MM.1S (cell line): Measurements from ENCODE around the gene CCDC182.

Experiments used
- DNase-seq: peaks from one replicate; pipeline ENCODE4 v3.0.0-alpha.2; 2015
- H2AFZ ChIP-seq: fragments of 300-600 bp; sonication (generic); 2 replicates; pipeline ENCODE4 v1.6.0; 2016; ENCODE audit warnings: antibody characterized with exemption, low read length
- H3F3A ChIP-seq: fragments of 300-600 bp; sonication (generic); 2 replicates; pipeline ENCODE4 v1.6.1; 2016; ENCODE audit warnings: mild to moderate bottlenecking, antibody characterized with exemption, low read length, moderate library complexity, mixed read lengths; ENCODE audit not compliant: insufficient read depth
- H3K27ac ChIP-seq: fragments of 300-600 bp; sonication (generic); 2 replicates; pipeline ENCODE4 v1.5.1; 2016; ENCODE audit warnings: mild to moderate bottlenecking, low read length
- H3K27me3 ChIP-seq: fragments of 300-600 bp; sonication (generic); replicated peaks from 2 replicates; pipeline ENCODE4 v1.6.0; 2016; ENCODE audit warnings: low read length; ENCODE audit not compliant: insufficient read depth
- H3K36me3 ChIP-seq: fragments of 300-600 bp; sonication (generic); replicated peaks from 2 replicates; pipeline ENCODE4 v1.6.1; 2016; ENCODE audit warnings: mild to moderate bottlenecking, low read length, mixed read lengths; ENCODE audit not compliant: insufficient read depth
- H3K4me1 ChIP-seq: fragments of 300-600 bp; sonication (generic); 2 replicates; pipeline ENCODE4 v1.6.1; 2016; ENCODE audit warnings: low read length, mixed read lengths
- H3K4me2 ChIP-seq: fragments of 300-600 bp; sonication (generic); 2 replicates; pipeline ENCODE4 v1.6.0; 2016; ENCODE audit warnings: low read depth, low read length
- H3K4me3 ChIP-seq: fragments of 300-600 bp; sonication (generic); 2 replicates; pipeline ENCODE4 v1.5.1; 2016; ENCODE audit warnings: low read length, mixed read lengths
- H3K79me2 ChIP-seq: fragments of 300-600 bp; sonication (generic); 2 replicates; pipeline ENCODE4 v1.6.1; 2016; ENCODE audit warnings: mixed run types, low read length, mixed read lengths
- H3K9ac ChIP-seq: fragments of 300-600 bp; sonication (generic); 2 replicates; pipeline ENCODE4 v1.6.1; 2016; ENCODE audit warnings: low read length, mixed read lengths
- H3K9me2 ChIP-seq: fragments of 300-600 bp; sonication (generic); replicated peaks from 2 replicates; pipeline ENCODE4 v1.6.1; 2016; ENCODE audit warnings: mild to moderate bottlenecking, low read length, mixed read lengths; ENCODE audit not compliant: insufficient read depth
- H3K9me3 ChIP-seq: fragments of 300-600 bp; sonication (generic); replicated peaks from 2 replicates; pipeline ENCODE4 v1.6.1; 2016; ENCODE audit warnings: mild to moderate bottlenecking, low read length, mixed read lengths; ENCODE audit not compliant: insufficient read depth
- H4K20me1 ChIP-seq: fragments of 300-600 bp; sonication (generic); 2 replicates; pipeline ENCODE4 v1.6.1; 2016; ENCODE audit warnings: mild to moderate bottlenecking, low read length, moderate library complexity, mixed read lengths; ENCODE audit not compliant: insufficient read depth
- EZH2 ChIP-seq: fragments of 300-600 bp; sonication (generic); optimal IDR thresholded peaks from 2 replicates; pipeline ENCODE3; 2017; ENCODE audit warnings: low read depth, mild to moderate bottlenecking, antibody characterized with exemption, low read length, mixed read lengths
- EZH2phosphoT487 ChIP-seq: fragments of 300-600 bp; sonication (generic); IDR thresholded peaks from 2 replicates; pipeline ENCODE4 v1.6.1; 2018; ENCODE audit warnings: antibody characterized with exemption, low read length
- TF ChIP-seq, protein P1 (sequence below): fragments of 300-600 bp; sonication (generic); IDR thresholded peaks from 2 replicates; pipeline ENCODE4 v1.5.1; 2016; ENCODE audit warnings: antibody characterized with exemption, low read length, mixed read lengths

Gene CCDC182

GRCh38 chr17:57760046-57760445 lies 14.9 kb upstream of the CCDC182 start:
- DNase-seq: no peak
- Histone ChIP-seq H3K9me3 (no peaks in the 10 kb centered on the region), H2AFZ (no peak overlapping the region), H3K9me2 (no peaks in the 10 kb centered on the region), H3K27ac (no peak overlapping the region), H3K4me2 (no peak overlapping the region), H3K9ac (no peak overlapping the region), H3F3A (no peaks in the 10 kb centered on the region), H3K79me2 (no peaks in the 10 kb centered on the region), H3K27me3 (no peaks in the 10 kb centered on the region), H4K20me1 (no peaks in the 10 kb centered on the region), H3K4me1 (peaks cover 9% of the 10 kb centered on the region; the same call in 1 of the 2 replicates), H3K4me3 (no peak overlapping the region), H3K36me3 (no peaks in the 10 kb centered on the region)
- no peak for TF ChIP-seq EZH2phosphoT487
- TF ChIP-seq EZH2: no peak
- TF ChIP-seq, protein P1, sequence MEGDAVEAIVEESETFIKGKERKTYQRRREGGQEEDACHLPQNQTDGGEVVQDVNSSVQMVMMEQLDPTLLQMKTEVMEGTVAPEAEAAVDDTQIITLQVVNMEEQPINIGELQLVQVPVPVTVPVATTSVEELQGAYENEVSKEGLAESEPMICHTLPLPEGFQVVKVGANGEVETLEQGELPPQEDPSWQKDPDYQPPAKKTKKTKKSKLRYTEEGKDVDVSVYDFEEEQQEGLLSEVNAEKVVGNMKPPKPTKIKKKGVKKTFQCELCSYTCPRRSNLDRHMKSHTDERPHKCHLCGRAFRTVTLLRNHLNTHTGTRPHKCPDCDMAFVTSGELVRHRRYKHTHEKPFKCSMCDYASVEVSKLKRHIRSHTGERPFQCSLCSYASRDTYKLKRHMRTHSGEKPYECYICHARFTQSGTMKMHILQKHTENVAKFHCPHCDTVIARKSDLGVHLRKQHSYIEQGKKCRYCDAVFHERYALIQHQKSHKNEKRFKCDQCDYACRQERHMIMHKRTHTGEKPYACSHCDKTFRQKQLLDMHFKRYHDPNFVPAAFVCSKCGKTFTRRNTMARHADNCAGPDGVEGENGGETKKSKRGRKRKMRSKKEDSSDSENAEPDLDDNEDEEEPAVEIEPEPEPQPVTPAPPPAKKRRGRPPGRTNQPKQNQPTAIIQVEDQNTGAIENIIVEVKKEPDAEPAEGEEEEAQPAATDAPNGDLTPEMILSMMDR: no peak

- Histone ChIP-seq H3K27ac (no peak overlapping the region), H3K9ac (no peak overlapping the region), H3K79me2 (no peaks in the 10 kb centered on the region), H3K9me2 (no peaks in the 10 kb centered on the region), H4K20me1 (no peaks in the 10 kb centered on the region), H3F3A (no peaks in the 10 kb centered on the region), H3K4me2 (no peak overlapping the region), H3K4me3 (no peak overlapping the region), H3K27me3 (no peaks in the 10 kb centered on the region), H2AFZ (no peak overlapping the region), H3K36me3 (no peaks in the 10 kb centered on the region), H3K9me3 (no peaks in the 10 kb centered on the region), H3K4me1 (peaks cover 9% of the 10 kb centered on the region; the same call in 1 of the 2 replicates)
- no peak for DNase-seq
- no peak for TF ChIP-seq EZH2
These were observed 13.6 kb upstream of the CCDC182 start for GRCh38 chr17:57758654-57759053.

DNA sequence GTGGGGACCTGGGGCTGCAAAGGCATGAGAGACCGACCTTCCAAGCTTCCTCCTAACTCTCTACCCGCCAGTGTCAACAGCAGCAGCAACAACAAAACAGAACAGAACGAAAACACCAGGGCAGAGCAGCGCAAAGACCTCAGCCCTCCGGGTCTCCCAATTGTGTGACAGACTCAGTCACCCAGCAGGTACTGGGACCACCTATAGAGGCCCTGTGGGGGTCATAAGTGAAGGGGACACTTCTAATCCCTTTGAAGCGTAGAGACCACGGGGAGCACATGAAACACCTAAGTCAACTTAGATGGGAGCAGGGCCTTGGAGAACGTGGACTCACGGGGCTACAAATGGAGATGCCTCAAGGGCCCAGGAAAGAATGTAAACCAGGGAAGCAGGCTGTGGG lies 12.6 kb upstream of the CCDC182 start:
- Histone ChIP-seq H3K36me3 (no peaks in the 10 kb centered on the region), H3K27me3 (no peaks in the 10 kb centered on the region), H3K4me3 (no peak overlapping the region), H2AFZ (no peak overlapping the region), H4K20me1 (no peaks in the 10 kb centered on the region), H3K9ac (no peak overlapping the region), H3K4me2 (no peak overlapping the region), H3F3A (no peaks in the 10 kb centered on the region), H3K4me1 (peaks cover 9% of the 10 kb centered on the region; the same call in 1 of the 2 replicates), H3K9me2 (no peaks in the 10 kb centered on the region), H3K79me2 (no peaks in the 10 kb centered on the region), H3K9me3 (no peaks in the 10 kb centered on the region), H3K27ac (no peak overlapping the region)
- TF ChIP-seq, protein P1: no peak
- TF ChIP-seq EZH2 (no peak), EZH2phosphoT487 (no peak)
- DNase-seq: no peak

- Histone ChIP-seq H3K4me3 (no peak overlapping the region), H3K27me3 (no peaks in the 10 kb centered on the region), H3K9ac (no peak overlapping the region), H2AFZ (no peak overlapping the region), H3K9me3 (no peaks in the 10 kb centered on the region), H3K27ac (no peak overlapping the region), H3F3A (no peaks in the 10 kb centered on the region), H3K9me2 (no peaks in the 10 kb centered on the region), H3K4me1 (peaks cover 9% of the 10 kb centered on the region; the same call in 1 of the 2 replicates), H4K20me1 (no peaks in the 10 kb centered on the region), H3K79me2 (no peaks in the 10 kb centered on the region), H3K36me3 (no peaks in the 10 kb centered on the region), H3K4me2 (no peak overlapping the region)
- DNase-seq: no peak
- TF ChIP-seq EZH2: no peak
- TF ChIP-seq, protein P1: no peak
- TF ChIP-seq EZH2phosphoT487: no peak
These were observed 11.9 kb upstream of the CCDC182 start for GRCh38 chr17:57756951-57757350.
